Forelimb muscle (tissue), 1 donor: ENCODE measurements around the gene SYT8. TPM values are rescaled to one million over a fixed set of nuclear protein-coding genes. Genes with fewer than 3 reads are reported as not detected.
"Not testable (repeated sequence)": the region's sequence is repeated elsewhere in the genome, so short reads cannot be mapped to it uniquely, and the experiment has no call there.

Source experiments
- DNase-seq: peaks from one replicate; pipeline ENCODE4 v3.0.0-alpha.2; 2013; ENCODE audit warnings: low read depth
- polyA plus RNA-seq: library from polyadenylated mRNA; unstranded; fragments of 120-200 nt; gene quantifications from one replicate; pipeline ENCODE4 v1.2.1, GENCODE V29; 2013; ENCODE audit not compliant: insufficient read length

SYT8 gene, protein sequence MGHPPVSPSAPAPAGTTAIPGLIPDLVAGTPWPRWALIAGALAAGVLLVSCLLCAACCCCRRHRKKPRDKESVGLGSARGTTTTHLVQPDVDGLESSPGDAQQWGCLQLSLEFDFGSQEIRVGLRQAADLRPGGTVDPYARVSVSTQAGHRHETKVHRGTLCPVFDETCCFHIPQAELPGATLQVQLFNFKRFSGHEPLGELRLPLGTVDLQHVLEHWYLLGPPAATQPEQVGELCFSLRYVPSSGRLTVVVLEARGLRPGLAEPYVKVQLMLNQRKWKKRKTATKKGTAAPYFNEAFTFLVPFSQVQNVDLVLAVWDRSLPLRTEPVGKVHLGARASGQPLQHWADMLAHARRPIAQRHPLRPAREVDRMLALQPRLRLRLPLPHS
- 0.54 TPM for polyA plus RNA-seq

GRCh38 chr11:1834779-1835670 lies at the start of gene SYT8:
TSS of gene SYT8 (plus strand) at chr11:1834990. CDS start at chr11:1835106, 116 bp downstream.
- DNase-seq, result no peak

GRCh38 chr11:1785749-1786413 lies 48.9 kb upstream of the SYT8 start:
- no peak for DNase-seq

GRCh38 chr11:1786466-1786865 lies 48.3 kb upstream of the SYT8 start:
- no peak for DNase-seq

GRCh38 chr11:1791912-1792311 lies 42.9 kb upstream of the SYT8 start:
- DNase-seq, result no peak

DNA sequence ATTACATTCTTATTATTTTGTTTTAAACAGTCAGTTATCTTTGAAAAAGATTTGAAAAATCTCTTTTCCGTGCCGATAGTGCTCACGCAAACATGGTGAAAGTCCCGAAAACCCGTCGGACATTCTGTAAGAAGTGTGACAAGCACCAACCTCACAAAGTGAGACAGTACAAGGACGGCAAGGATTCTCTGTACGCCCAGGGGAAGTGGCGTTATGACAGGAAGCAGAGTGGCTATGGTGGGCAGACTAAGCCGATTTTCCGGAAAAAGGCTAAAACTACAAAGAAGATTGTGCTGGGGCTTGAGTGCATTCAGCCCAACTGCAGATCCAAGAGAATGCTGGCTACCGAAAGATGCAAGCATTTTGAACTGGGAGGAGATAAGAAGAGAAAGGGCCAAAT lies 42.3 kb upstream of the SYT8 start:
- no peak for DNase-seq

DNA sequence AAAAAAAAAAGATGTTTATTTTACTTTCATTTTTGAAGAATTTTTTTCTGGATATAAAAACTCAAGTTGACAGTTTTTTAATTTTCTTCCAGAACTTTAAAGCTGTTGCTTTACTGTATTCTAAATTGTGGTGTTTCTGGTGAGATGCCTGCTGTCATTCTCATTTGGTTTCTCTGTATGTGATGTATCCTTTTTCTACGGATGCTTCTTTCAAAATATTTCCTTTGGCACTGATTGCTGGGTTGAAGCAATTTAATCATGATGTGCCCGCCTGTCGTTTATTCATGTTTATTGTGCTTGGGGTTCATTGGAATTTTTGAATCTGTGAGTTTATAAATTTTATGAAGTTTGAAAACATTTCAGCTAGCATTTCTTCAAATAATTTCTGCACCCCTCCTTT lies 41.7 kb upstream of the SYT8 start:
- no peak for DNase-seq

- DNase-seq, result no peak
Observed at GRCh38 chr11:1796413-1797011, 38.3 kb upstream of the SYT8 start.

DNA sequence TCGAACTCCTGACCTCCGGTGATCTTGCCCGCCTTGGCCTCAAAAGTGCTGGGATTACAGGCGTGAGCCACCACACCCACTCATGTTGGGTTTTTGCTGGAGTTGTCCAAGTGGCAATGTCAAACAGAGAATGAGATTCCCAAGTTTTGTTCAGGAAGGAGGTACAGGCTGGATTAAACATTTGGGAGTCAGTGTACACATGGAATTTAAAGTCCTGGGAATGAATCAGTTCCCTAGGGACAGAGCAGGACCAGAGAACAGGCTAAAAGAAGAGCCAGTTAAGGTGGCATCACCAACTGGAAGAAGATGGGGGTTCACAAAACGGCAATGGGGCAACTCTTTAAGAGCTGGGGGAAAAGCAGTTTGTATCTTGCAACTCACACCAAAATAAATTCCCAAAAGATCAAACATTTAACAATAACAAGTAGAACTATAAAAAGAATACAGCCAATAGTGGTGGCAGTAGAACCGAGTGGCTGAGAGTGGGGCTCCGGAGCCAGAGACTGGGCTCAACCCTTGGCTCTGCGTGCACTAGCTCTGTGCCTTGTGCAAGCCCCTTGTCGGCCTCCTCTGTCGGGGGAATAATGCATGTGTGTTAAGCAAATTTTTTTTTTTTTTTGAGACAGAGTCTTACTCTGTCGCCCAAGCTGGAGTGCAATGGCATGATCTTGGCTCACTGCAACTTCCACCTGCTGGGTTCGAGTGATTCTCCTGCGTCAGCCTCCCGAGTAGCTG lies 37.2 kb upstream of the SYT8 start:
- DNase-seq, result no peak

DNA sequence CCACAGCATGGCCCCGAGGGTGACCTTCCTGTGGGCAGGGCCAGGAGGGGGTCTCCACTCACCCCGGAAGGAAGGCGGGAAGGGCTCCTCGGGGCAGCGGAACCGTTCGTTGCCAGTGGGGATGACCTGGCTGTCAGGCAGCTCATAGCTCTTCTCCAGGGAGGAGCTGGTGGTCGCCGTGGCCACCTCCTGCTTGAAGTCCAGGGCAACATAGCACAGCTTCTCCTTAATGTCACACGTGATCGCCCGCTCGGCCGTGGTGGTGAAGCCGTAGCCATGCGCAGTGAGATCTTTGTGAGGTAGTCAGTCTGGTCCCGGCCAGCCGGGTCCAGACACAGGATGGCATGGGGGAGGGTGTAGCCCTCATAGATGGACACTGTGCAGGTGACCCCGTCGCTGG lies 31.5 kb upstream of the SYT8 start:
- no peak for DNase-seq

DNA sequence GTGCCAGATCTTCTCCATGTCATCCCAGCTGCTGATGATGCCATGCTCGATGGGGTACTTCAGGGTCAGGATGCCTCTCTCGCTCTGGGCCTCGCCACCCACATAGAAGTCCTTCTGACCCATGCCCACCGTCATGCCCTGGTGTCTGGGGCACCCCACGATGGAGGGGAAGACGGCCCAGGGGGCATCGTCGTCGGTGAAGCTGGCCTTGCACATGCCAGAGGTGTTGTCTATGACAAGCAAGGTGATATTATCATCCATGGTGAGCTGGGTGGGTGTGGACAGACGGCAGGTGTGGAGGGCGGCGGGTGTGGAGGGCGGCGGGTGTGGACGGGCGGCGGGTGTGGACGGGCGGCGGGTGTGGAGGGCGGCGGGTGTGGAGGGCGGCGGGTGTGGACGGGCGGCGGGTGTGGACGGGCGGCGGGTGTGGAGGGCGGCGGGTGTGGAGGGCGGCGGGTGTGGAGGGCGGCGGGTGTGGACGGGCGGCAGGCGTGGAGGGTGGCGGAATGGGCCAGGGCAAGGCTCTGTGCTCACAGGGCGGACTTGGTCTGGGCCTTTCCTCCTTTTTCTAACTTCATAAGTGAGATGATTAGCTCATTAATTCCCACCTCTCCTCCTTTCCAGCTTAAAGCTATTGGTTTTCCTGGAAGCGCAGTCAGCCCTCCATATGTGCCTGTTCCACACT lies 30.8 kb upstream of the SYT8 start:
- not testable (repeated sequence) for DNase-seq

GRCh38 chr11:1805525-1805924 lies 29.3 kb upstream of the SYT8 start:
- no peak for DNase-seq

DNA sequence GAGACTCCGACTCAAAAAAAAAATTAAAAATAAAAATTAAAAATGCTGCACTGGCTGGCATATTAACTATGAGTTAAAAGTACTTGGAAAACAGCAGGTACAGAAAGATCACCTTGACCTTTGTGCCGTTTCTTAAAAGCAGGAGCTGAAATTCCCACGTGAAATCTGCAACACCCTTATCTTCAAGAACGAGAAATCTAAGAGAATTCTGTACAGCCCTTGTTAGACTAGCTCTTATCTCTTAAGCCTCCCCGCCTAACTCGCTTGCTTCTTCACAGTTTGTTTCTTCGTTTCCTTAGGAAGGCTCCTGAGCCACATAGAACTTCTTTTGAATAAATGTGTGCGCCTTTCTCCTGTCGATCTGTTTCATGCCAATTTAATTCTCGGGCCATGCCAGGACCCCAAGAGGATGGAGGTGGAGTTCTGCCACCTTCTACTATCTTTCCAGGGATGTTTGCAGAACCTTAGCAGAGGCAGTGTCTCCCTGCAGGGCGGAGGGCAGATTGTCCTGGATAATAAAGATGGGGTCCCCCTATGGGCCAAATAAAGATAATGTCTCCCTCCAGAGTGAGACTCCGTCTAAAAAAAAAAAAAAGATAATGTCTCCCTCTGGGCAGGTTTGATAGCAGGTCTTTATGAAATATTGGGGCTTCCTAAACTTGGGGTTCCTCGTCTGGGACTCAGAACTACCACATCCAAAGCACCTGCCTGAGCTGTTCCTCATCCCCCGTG lies 27.4 kb upstream of the SYT8 start:
- DNase-seq, result no peak

DNA sequence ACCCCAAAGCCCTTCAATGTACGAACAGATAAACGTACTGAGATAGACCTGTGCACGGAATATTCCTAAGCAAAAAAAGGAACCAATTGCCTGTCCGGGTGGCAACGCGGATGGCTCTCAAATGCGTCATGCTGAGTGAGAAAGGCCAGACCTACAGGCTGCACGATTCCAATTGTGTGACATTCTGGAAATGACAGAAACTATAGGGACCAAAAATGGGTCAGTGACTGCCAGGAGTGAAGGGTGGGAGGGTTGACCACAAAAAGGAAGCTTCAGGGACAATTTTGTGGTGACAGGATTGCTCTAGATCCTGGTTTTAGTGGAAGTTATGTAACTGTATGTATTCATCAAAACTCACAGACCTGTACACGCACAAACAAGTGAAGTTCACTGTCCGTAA lies 24.0 kb upstream of the SYT8 start:
- no peak for DNase-seq

- DNase-seq, result no peak
Observed at GRCh38 chr11:1812274-1812673, 22.5 kb upstream of the SYT8 start.

DNA sequence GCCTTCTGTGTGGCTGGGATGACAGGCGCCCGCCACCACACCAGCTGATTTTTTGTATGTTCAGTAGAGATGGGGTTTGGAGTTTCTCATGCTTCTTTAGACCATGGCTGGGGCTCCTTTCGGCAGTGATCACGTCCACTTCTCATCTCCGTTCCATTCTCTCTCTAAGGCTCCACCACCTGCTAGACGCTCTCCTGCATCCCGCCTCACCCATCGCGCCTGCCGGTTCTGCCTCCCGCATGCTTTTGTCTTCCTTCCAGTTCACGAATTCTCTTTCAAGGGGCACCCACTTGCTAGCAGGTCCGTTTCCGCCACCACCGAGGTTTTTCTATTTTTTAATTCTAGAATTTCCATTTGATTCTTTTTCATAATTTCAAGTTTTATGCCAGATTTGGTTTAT lies 22.0 kb upstream of the SYT8 start:
- no peak for DNase-seq

- DNase-seq, result not testable (repeated sequence)
Observed at GRCh38 chr11:1813356-1813755, 21.4 kb upstream of the SYT8 start.

GRCh38 chr11:1814691-1815090 lies 20.1 kb upstream of the SYT8 start:
- no peak for DNase-seq

DNA sequence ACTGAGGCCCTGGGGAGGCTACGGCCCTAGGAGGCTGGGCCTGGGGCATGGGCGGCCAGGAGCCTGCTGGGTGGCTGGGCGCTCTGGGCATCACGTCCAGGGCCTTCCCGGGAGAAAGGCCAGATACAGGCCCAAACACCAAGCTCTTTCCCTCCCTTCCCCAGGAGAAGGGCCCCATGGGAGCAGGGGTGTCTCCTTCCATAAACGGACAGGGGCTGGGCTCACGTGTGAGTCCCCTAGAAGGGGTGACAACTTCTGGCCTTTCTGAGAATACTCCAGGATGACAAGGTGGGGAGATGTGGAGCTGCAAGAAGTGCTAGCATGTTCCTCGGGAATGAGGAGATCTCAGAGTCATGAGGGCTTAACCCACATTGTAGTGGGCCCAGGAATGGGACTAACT lies 19.5 kb upstream of the SYT8 start:
- DNase-seq, result no peak

DNA sequence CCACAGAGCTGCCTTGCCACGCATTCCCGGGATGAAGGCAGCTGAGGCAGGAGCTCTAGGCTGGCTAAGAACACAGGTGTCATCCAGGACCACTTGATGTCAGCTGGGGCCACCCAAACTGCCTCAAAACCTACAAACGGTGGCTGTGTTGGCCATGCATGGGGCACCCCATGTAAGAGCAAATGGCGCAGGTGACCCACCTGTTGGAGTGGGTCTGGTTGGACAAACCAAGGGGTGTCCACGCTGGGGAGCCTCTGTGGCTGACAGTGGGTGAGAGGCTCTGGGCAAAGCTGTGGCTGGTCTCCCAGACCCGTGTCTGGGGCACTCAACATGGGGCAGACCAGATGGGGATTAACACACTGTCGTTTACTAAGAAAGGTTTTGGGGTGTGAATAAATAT lies 19.0 kb upstream of the SYT8 start:
- DNase-seq, result no peak

- no peak for DNase-seq
Observed at GRCh38 chr11:1817000-1817399, 17.8 kb upstream of the SYT8 start.
